Uterine smooth muscle cell (primary cell): ENCODE results near the gene SLC16A11. TPM values are rescaled to one million over a fixed set of nuclear protein-coding genes. Genes with fewer than 3 reads are reported as not detected.

Experiments
- total RNA-seq: library from RNA; depleted of rRNA; stranded (reverse); fragments of >200 nt; gene quantifications from 2 replicates; pipeline ENCODE4 v1.2.3, GENCODE V29; 2014

Gene SLC16A11
- total RNA-seq = 0.11 and 0.12 TPM in 2 replicates

GRCh38 chr17:7043497-7044198 lies at the start of gene SLC16A11:
Gene SLC16A11 (minus strand): TSS chr17:7044092. CDS start chr17:7043513, 579 bp downstream.

GRCh38 chr17:7079581-7080455 lies 35.9 kb upstream of the SLC16A11 start, which contains the start of gene CLEC10A:
Gene CLEC10A (minus strand): TSS chr17:7080251. CDS start chr17:7078812, 1,439 bp downstream.

DNA sequence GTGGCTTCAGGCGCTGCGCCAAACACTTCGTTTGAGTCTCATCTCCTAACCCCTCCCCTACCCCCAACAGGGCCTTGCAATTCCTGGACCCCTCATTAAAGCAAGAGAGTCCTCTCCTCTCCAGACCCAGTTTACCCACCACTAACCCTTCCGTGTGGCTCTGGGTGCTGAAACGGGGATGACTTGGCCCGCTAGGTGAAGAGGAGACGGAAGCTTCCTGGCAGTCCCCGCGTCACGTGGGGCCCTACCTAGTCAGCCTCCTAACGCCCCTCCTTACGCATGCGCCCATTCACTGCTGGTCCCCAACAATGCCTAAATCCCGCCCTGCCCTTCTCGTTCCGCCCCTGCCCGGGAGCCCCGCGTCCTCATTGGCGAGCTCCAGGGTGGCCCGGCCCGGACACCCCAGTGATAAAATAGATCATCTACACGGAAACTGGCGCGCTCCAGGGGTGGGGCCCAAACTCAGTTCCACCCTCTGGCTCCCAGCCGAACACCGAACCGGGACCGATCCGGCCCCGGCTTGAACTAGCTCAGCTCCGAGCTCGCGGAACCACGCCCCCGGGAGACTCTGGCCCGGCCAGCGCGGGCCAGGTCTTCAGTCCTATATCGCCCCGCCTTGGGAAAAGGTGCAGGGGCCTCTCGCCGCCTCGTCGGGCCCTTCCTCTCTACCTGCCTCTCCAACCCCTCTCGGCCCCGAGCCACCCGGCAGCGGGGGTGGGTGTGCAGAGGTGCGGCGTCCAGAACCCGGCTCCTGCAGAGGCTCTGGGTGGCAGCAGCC lies 8.1 kb downstream of the SLC16A11 start, which contains the start of gene SLC16A13:
SLC16A13 (plus strand) TSS at position 425 of the 778 bp plus-strand sequence. CDS start 368 bp downstream, outside the sequence.

GRCh38 chr17:7022781-7023571 lies 20.9 kb downstream of the SLC16A11 start, which contains the start of gene BCL6B:
Gene BCL6B (plus strand): TSS chr17:7023050. CDS start chr17:7023672, 622 bp downstream.

DNA sequence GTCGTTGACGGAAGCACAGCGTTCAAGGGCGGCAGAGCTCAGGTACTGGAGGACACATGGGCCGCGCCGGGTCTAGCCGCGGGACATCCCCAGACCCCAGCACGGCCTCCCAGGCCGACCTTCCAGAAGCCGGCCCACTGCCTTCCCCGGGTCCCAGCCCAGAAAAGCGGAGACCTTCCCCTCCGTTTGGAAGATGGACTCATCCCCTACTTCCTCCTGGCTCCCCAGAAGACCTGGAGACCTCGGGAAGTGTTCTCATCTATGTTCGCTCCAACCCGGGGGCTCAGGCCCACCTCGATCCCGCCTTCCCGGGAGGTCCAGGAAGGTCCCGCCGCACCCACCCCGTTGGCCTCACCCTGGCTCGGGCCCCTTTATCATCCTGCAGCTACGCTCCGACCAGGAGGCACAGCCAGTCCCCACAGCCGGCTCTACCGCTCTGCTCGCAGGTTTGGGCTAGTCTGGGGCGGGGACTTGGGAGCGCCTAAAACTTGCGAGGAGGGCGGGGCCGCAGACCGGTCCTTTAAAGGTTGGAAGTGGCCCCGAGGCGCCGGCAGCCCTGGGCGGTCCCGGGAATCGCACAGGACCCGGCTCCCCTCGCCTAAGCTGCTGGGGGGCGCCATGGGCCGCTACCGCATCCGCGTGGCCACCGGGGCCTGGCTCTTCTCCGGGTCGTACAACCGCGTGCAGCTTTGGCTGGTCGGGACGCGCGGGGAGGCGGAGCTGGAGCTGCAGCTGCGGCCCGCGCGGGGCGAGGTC lies 48.2 kb downstream of the SLC16A11 start, which contains the start of gene ALOX12:
ALOX12 (plus strand) TSS at position 550 of the 756 bp plus-strand sequence; CDS start at position 619, 69 bp downstream.

Other genes starting within 250 kb of the SLC16A11 start
- gene TEKT1, start 212.4 kb downstream of the SLC16A11 start, total RNA-seq = not detected in 2 replicates
- gene ALOX12, start 48.0 kb downstream of the SLC16A11 start, total RNA-seq = 0.75 TPM in 1 of 2 replicates, not detected in the other
- gene RNASEK, start 31.5 kb downstream of the SLC16A11 start, total RNA-seq = 22.7 and 29.7 TPM in 2 replicates
- 0.11 and 0.50 TPM in 2 replicates for gene BCL6B, start 21.0 kb downstream of the SLC16A11 start, total RNA-seq
- 1.00 and 1.7 TPM in 2 replicates for gene SLC16A13, start 8.1 kb downstream of the SLC16A11 start, total RNA-seq
- not detected in 2 replicates for gene CLEC10A, start 36.2 kb upstream of the SLC16A11 start, total RNA-seq
- not detected in 2 replicates for gene ASGR2, start 70.7 kb upstream of the SLC16A11 start, total RNA-seq
- 1.3 and 1.4 TPM in 2 replicates for gene ASGR1, start 135.3 kb upstream of the SLC16A11 start, total RNA-seq
- gene DLG4, start 175.7 kb upstream of the SLC16A11 start, total RNA-seq = 15.9 and 19.2 TPM in 2 replicates
- 162 and 238 TPM in 2 replicates for gene ACADVL, start 175.8 kb upstream of the SLC16A11 start, total RNA-seq
- 95.3 and 99.5 TPM in 2 replicates for gene DVL2, start 190.4 kb upstream of the SLC16A11 start, total RNA-seq
- 42.5 and 45.5 TPM in 2 replicates for gene PHF23, start 195.4 kb upstream of the SLC16A11 start, total RNA-seq
- gene GABARAP, start 198.4 kb upstream of the SLC16A11 start, total RNA-seq = 74.6 and 149 TPM in 2 replicates
- gene CTDNEP1, start 207.6 kb upstream of the SLC16A11 start, total RNA-seq = 25.7 and 27.9 TPM in 2 replicates
- gene ELP5, start 208.1 kb upstream of the SLC16A11 start, total RNA-seq = 33.0 and 35.5 TPM in 2 replicates
- 2.1 and 4.5 TPM in 2 replicates for gene CLDN7, start 218.4 kb upstream of the SLC16A11 start, total RNA-seq
- under 0.01 TPM in 2 replicates for gene SLC2A4, start 237.6 kb upstream of the SLC16A11 start, total RNA-seq